Liver (tissue), 9 donors: Measurements from ENCODE around the gene CLEC16A. TPM values are rescaled to one million over a fixed set of nuclear protein-coding genes. Genes with fewer than 3 reads are reported as not detected.

Experiments
- DNase-seq: peaks from one replicate; pipeline ENCODE4 v3.0.0-alpha.2; 2017; ENCODE audit warnings: low spot score
- H3K27ac ChIP-seq, 2 donors: one replicate each; pipeline ENCODE4 v1.7.0; 2013; ENCODE audit warnings: inconsistent platforms in 2 of 2, low read length in 2 of 2, control low read depth in 1 of 2, low read depth in 1 of 2, mild to moderate bottlenecking in 1 of 2
- H3K27me3 ChIP-seq, 4 donors: one replicate each; pipeline versions ENCODE4 v1.6.1 to v1.7.0; 2013; ENCODE audit warnings: low read length in 3 of 4, inconsistent platforms in 1 of 4, mild to moderate bottlenecking in 1 of 4, moderate library complexity in 1 of 4; ENCODE audit not compliant: control insufficient read depth in 4 of 4, insufficient read depth in 4 of 4
- H3K36me3 ChIP-seq, 4 donors: one replicate each; pipeline versions ENCODE4 v1.6.1 to v1.7.0; 2013; ENCODE audit warnings: low read length in 3 of 4, mild to moderate bottlenecking in 3 of 4, low read depth in 1 of 4, moderate library complexity in 1 of 4; ENCODE audit not compliant: control insufficient read depth in 4 of 4, insufficient read depth in 3 of 4
- H3K4me1 ChIP-seq, 4 donors: one replicate each; pipeline versions ENCODE4 v1.6.1 to v1.7.0; 2013; ENCODE audit warnings: low read length in 3 of 4, mild to moderate bottlenecking in 3 of 4, moderate library complexity in 1 of 4; ENCODE audit not compliant: control insufficient read depth in 4 of 4, insufficient read depth in 4 of 4
- H3K4me3 ChIP-seq, 3 donors: one replicate each; pipeline versions ENCODE4 v1.6.1 to v1.7.0; 2013; ENCODE audit warnings: low read length in 3 of 3, control low read depth in 1 of 3, low read depth in 1 of 3, mild to moderate bottlenecking in 1 of 3
- H3K9ac ChIP-seq, 2 donors: one replicate each; pipeline ENCODE4 v1.7.0; 2013; ENCODE audit warnings: low read length in 2 of 2, mild to moderate bottlenecking in 2 of 2, moderate library complexity in 2 of 2, control low read depth in 1 of 2, low read depth in 1 of 2
- H3K9me3 ChIP-seq, 4 donors: one replicate each; pipeline versions ENCODE4 v1.6.1 to v1.7.0; 2013; ENCODE audit warnings: low read length in 3 of 4; ENCODE audit not compliant: control insufficient read depth in 4 of 4
- EGR1 ChIP-seq, 2 donors: IDR thresholded peaks; 2 replicates each; pipeline ENCODE4 v1.6.1; 2016 to 2018; ENCODE audit warnings: antibody characterized with exemption in 2 of 2, low read depth in 2 of 2
- FOXA1 ChIP-seq: IDR thresholded peaks from 2 replicates; pipeline ENCODE4 v1.6.1; 2016; ENCODE audit warnings: antibody characterized with exemption
- FOXA2 ChIP-seq: IDR thresholded peaks from 2 replicates; pipeline ENCODE4 v1.6.1; 2016; ENCODE audit warnings: antibody characterized with exemption
- GABPA ChIP-seq, 2 donors: IDR thresholded peaks in 1 of 2; conservative IDR thresholded peaks in 1 of 2; 2 replicates each; pipeline ENCODE4 v1.6.1; 2016; ENCODE audit warnings: antibody characterized with exemption in 2 of 2, mild to moderate bottlenecking in 1 of 2, moderate library complexity in 1 of 2
- HNF4A ChIP-seq, 2 donors: conservative IDR thresholded peaks; 2 replicates each; pipeline ENCODE4 v1.6.1; 2016; ENCODE audit warnings: antibody characterized with exemption in 2 of 2, mild to moderate bottlenecking in 2 of 2
- HNF4G ChIP-seq: IDR thresholded peaks from 2 replicates; pipeline ENCODE4 v1.6.1; 2016; ENCODE audit warnings: antibody characterized with exemption
- JUND ChIP-seq, 2 donors: IDR thresholded peaks; 2 replicates each; pipeline ENCODE4 v1.6.1; 2016; ENCODE audit warnings: antibody characterized with exemption in 2 of 2
- NR2F2 ChIP-seq: IDR thresholded peaks from 2 replicates; pipeline ENCODE4 v1.6.1; 2016; ENCODE audit warnings: antibody characterized with exemption
- RAD21 ChIP-seq, 2 donors: IDR thresholded peaks; 2 replicates each; pipeline ENCODE4 v1.6.1; 2016; ENCODE audit warnings: antibody characterized with exemption in 2 of 2, mild to moderate bottlenecking in 2 of 2
- RXRA ChIP-seq, 2 donors: IDR thresholded peaks; 2 replicates each; pipeline ENCODE4 v1.6.1; 2017 to 2018; ENCODE audit warnings: antibody characterized with exemption in 2 of 2, mild to moderate bottlenecking in 1 of 2
- SP1 ChIP-seq: IDR thresholded peaks from 2 replicates; pipeline ENCODE4 v1.6.1; 2018; ENCODE audit warnings: antibody characterized with exemption, mild to moderate bottlenecking
- TAF1 ChIP-seq: conservative IDR thresholded peaks from 2 replicates; pipeline ENCODE4 v1.6.1; 2016; ENCODE audit warnings: antibody characterized with exemption, mild to moderate bottlenecking
- YY1 ChIP-seq: IDR thresholded peaks from 2 replicates; pipeline ENCODE4 v1.6.1; 2016; ENCODE audit warnings: antibody characterized with exemption, mild to moderate bottlenecking
- ZBTB33 ChIP-seq: IDR thresholded peaks from 2 replicates; pipeline ENCODE4 v1.6.1; 2016; ENCODE audit warnings: antibody characterized with exemption
- WGBS: extraction: QIAGEN DNeasy Blood & Tissue Kit; methylation state at CpG from one replicate; pipeline ENCODE4 v1.1.7; 2013; 5-methylcytosine and 5-hydroxymethylcytosine counted together
- polyA plus RNA-seq, 2 donors: library from polyadenylated mRNA; stranded (reverse) in 1 of 2; unstranded in 1 of 2; fragments of 200-250 nt in 1 of 2; fragments of >200 nt in 1 of 2; fragmentation: Nextera tagmentation in 1 of 2; extraction: Ambion mirVana in 1 of 2; gene quantifications; one replicate each; pipeline versions ENCODE4 v1.2.1 to v1.2.3, GENCODE V29; 2013 to 2015
- total RNA-seq, 2 donors: library from RNA; depleted of rRNA; stranded (reverse); fragments of >200 nt; gene quantifications; one replicate each; pipeline ENCODE4 v1.2.3, GENCODE V29; 2014
- TF ChIP-seq, protein P1 (sequence below): IDR thresholded peaks from 2 replicates; pipeline ENCODE4 v1.6.1; 2016; ENCODE audit warnings: antibody characterized with exemption, mild to moderate bottlenecking
- TF ChIP-seq, protein P2 (sequence below): fragments of 150-350 bp; IDR thresholded peaks from 2 replicates; pipeline ENCODE4 v1.5.1; 2017; ENCODE audit warnings: improper control_type of control experiment, low read depth, low read length; ENCODE audit not compliant: missing input control
- TF ChIP-seq, protein P3 (sequence below): IDR thresholded peaks from 2 replicates; pipeline ENCODE4 v1.6.1; 2016; ENCODE audit warnings: antibody characterized with exemption
- donor health status: healthy.
- donor health status: healthy.
- donor health status: healthy.
- donor health status: healthy.
- donor health status: healthy.

CLEC16A gene
- total and polyA plus RNA-seq, 4 donors = 9.7 to 23.0 (median 17.4) TPM

DNA sequence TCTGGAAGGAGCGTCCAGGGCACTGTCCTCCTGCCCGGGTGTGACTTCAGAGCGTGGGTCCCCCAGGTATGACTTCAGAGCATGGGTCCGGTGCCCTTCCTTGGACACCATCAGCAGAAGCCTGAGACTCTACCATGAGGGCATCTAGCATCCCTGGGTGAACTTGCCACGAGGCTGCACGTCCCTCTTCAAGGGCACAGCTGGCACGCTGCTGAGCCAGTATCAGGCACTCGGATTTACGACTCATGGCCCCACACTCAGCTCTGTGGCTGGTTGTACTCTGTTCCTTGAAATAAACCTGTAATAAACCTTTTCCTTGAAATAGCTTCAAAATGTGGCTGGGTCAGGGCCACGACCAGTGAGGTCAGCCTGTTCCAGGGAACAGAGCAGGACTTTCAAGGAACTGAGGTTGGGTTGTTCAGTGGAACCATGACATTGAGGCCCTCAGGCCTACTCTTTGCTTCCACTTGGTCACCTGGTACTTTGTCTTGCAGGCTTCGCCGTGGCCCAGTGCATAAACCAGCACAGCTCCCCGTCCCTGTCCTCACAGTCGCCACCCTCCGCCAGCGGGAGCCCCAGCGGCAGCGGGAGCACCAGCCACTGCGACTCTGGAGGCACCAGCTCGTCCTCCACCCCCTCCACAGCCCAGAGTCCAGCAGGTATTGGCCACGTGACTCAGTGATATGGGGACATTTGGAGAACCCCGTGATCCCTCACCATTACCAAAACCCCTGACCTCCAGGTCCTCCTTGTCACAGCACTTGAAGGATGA is 221.7 kb downstream of the CLEC16A start:
- WGBS = 96% methylated on average over 22 of the region's 22 CpGs
- Histone ChIP-seq H3K4me3 (no peak overlapping the region), H3K9me3 (no peaks in the 10 kb centered on the region), H3K36me3 (peaks cover 0 to 16% (median 7%) of the 10 kb centered on the region in 4 donors), H3K27ac (no peak overlapping the region), H3K4me1 (no peaks in the 10 kb centered on the region), H3K9ac (no peak overlapping the region), H3K27me3 (no peaks in the 10 kb centered on the region)
- no peak for DNase-seq
- TF ChIP-seq, protein P1, sequence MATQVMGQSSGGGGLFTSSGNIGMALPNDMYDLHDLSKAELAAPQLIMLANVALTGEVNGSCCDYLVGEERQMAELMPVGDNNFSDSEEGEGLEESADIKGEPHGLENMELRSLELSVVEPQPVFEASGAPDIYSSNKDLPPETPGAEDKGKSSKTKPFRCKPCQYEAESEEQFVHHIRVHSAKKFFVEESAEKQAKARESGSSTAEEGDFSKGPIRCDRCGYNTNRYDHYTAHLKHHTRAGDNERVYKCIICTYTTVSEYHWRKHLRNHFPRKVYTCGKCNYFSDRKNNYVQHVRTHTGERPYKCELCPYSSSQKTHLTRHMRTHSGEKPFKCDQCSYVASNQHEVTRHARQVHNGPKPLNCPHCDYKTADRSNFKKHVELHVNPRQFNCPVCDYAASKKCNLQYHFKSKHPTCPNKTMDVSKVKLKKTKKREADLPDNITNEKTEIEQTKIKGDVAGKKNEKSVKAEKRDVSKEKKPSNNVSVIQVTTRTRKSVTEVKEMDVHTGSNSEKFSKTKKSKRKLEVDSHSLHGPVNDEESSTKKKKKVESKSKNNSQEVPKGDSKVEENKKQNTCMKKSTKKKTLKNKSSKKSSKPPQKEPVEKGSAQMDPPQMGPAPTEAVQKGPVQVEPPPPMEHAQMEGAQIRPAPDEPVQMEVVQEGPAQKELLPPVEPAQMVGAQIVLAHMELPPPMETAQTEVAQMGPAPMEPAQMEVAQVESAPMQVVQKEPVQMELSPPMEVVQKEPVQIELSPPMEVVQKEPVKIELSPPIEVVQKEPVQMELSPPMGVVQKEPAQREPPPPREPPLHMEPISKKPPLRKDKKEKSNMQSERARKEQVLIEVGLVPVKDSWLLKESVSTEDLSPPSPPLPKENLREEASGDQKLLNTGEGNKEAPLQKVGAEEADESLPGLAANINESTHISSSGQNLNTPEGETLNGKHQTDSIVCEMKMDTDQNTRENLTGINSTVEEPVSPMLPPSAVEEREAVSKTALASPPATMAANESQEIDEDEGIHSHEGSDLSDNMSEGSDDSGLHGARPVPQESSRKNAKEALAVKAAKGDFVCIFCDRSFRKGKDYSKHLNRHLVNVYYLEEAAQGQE = no peak
- TF ChIP-seq, protein P2, sequence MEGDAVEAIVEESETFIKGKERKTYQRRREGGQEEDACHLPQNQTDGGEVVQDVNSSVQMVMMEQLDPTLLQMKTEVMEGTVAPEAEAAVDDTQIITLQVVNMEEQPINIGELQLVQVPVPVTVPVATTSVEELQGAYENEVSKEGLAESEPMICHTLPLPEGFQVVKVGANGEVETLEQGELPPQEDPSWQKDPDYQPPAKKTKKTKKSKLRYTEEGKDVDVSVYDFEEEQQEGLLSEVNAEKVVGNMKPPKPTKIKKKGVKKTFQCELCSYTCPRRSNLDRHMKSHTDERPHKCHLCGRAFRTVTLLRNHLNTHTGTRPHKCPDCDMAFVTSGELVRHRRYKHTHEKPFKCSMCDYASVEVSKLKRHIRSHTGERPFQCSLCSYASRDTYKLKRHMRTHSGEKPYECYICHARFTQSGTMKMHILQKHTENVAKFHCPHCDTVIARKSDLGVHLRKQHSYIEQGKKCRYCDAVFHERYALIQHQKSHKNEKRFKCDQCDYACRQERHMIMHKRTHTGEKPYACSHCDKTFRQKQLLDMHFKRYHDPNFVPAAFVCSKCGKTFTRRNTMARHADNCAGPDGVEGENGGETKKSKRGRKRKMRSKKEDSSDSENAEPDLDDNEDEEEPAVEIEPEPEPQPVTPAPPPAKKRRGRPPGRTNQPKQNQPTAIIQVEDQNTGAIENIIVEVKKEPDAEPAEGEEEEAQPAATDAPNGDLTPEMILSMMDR = no peak
- TF ChIP-seq FOXA2 = no peak
- TF ChIP-seq HNF4G = no peak
- TF ChIP-seq EGR1 (IDR thresholded peaks at IDR 0.05; ENCODE audit: low read depth in 2 of 2) = no peak
- no peak for TF ChIP-seq HNF4A (conservative IDR thresholded peaks at IDR 0.05)
- TF ChIP-seq, protein P3, sequence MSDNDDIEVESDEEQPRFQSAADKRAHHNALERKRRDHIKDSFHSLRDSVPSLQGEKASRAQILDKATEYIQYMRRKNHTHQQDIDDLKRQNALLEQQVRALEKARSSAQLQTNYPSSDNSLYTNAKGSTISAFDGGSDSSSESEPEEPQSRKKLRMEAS = no peak
- no peak for TF ChIP-seq NR2F2
- TF ChIP-seq RXRA (IDR thresholded peaks at IDR 0.05) = no peak
- TF ChIP-seq YY1 = no peak
- TF ChIP-seq JUND (IDR thresholded peaks at IDR 0.05) = no peak
- no peak for TF ChIP-seq RAD21 (IDR thresholded peaks at IDR 0.05)
- TF ChIP-seq FOXA1 = no peak
- TF ChIP-seq ZBTB33 = no peak
- no peak for TF ChIP-seq GABPA (IDR thresholded peaks at IDR 0.05 in 1 of 2, conservative IDR thresholded peaks at IDR 0.05 in 1 of 2)
- no peak for TF ChIP-seq SP1
- no peak for TF ChIP-seq TAF1
